ENCODE data around the gene SPPL2C.

DNA sequence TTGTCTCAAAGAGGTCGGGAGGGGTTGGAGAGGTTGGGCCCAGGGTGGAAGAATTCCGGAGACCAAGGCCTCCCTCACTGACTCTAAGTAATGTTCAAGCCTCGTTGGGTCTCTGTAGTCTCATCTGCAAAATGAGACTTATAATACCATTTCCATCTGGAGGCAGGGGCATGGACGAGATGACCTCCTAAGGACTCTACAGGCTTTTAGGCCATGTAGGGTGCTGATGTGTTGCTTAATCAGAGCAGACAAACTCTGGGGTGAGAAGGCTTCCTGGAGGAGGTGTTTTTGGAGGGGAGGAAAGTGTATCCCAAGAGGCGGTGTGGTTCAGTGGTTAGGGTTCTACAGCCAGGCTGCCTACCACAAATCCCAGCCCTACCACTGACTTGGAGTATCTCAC, 3.1 kb downstream of the SPPL2C start:
- TF ChIP-seq, protein P1, sequence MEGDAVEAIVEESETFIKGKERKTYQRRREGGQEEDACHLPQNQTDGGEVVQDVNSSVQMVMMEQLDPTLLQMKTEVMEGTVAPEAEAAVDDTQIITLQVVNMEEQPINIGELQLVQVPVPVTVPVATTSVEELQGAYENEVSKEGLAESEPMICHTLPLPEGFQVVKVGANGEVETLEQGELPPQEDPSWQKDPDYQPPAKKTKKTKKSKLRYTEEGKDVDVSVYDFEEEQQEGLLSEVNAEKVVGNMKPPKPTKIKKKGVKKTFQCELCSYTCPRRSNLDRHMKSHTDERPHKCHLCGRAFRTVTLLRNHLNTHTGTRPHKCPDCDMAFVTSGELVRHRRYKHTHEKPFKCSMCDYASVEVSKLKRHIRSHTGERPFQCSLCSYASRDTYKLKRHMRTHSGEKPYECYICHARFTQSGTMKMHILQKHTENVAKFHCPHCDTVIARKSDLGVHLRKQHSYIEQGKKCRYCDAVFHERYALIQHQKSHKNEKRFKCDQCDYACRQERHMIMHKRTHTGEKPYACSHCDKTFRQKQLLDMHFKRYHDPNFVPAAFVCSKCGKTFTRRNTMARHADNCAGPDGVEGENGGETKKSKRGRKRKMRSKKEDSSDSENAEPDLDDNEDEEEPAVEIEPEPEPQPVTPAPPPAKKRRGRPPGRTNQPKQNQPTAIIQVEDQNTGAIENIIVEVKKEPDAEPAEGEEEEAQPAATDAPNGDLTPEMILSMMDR (IDR thresholded peaks at IDR 0.05; ENCODE audit: insufficient read depth, low read length, poor library complexity, severe bottlenecking): no peak
- TF ChIP-seq EZH2phosphoT487 (conservative IDR thresholded peaks at IDR 0.05; ENCODE audit: low read length): no peak
